Jurkat, Clone E6-1 (cell line): ENCODE measurements around the gene RTEL1.
"Not testable (repeated sequence)": the region's sequence is repeated elsewhere in the genome, so short reads cannot be mapped to it uniquely, and the experiment has no call there.

Experiments used
- DNase-seq: peaks from one replicate; pipeline ENCODE4 v3.0.0-alpha.2; 2011; ENCODE audit warnings: low read depth, low spot score
- H3K4me3 ChIP-seq: 2 replicates; pipeline ENCODE4 v1.5.1; 2011; ENCODE audit warnings: mild to moderate bottlenecking, low read length, control low read depth, moderate library complexity

The RTEL1 gene

DNA sequence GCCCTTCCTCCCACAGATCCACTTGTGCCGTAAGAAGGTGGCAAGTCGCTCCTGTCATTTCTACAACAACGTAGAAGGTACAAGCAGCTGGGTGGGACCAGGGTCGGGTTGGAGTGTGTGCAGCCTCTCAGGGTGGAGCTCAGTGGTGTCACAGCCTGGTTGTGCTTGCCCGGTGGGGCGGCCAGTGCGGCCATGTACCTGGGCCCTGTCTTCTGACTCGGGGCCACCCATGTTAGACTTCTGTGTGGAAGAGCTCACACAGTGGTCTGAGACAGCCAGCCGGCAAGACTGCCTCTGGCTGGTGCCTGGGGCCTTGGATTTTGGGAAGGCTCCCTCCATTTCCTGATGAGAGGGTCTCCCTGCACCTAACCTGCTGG, 4.7 kb downstream of the RTEL1 start:
- no peak overlapping the region for H3K4me3 ChIP-seq
- no peak for DNase-seq

GRCh38 chr20:63663332-63664066, 5.4 kb downstream of the RTEL1 start:
- no peak for DNase-seq
- H3K4me3 ChIP-seq: no peak overlapping the region

GRCh38 chr20:63664143-63664851, 6.2 kb downstream of the RTEL1 start:
- H3K4me3 ChIP-seq: no peak overlapping the region
- no peak for DNase-seq

DNA sequence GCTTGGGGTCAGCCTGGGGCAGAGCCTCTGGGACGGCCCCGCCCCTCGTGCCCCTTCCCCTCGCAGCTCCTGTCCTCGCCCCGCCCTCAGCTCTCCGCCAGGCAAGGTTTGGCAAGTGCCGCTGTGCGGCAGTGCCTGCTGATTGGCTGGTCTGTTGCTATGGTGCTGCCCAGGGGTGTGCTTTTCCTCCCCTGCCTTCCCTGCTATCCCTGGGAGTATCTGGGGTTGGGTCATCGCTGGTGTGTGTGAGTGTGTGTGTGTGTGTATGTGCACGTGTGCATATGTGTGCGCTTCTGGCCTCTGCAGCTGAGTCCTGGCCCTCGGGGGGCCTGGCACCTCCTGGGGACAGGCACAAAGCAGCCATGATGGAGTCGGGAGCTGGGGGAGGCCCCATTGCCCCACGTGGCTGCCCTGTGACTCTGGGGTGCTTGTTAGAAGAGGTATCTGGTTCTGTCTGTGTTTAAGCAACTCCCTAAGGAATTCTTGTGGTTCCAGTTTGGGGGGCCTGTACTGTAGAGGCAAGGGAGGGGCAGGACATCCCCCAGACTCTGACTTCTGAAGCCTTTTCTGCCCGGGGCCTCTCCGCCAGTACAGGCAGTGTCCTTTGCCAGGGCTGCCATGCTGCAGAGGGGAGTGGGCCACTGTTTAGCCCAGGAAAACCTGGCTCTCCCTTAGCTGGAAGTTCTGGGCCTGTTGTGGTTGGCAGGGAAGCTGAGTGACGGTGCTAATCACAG, 6.9 kb downstream of the RTEL1 start:
- no peak for DNase-seq
- no peak overlapping the region for H3K4me3 ChIP-seq

- no peak overlapping the region for H3K4me3 ChIP-seq
- no peak for DNase-seq
Observed at GRCh38 chr20:63665708-63666107, 7.6 kb downstream of the RTEL1 start.

DNA sequence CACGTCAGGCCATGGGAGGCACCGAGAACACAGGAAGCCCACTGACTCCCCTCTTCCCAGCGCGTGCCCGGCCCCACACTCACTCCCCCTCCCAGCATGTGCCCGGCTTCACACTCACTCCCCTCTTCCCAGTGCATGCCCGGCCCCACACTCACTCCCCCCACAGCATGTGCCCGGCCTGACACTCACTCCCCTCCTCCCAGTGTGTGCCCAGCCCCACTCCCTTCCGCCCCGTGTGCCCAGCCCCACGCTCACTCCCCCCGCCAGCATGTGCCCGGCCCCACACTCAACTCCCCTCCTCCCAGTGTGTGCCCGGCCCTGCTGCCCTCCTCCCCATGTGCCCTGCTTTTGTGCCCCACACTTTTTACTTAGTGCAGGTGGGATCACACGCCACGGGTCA, 9.7 kb downstream of the RTEL1 start:
- no peak overlapping the region for H3K4me3 ChIP-seq
- DNase-seq: no peak

DNA sequence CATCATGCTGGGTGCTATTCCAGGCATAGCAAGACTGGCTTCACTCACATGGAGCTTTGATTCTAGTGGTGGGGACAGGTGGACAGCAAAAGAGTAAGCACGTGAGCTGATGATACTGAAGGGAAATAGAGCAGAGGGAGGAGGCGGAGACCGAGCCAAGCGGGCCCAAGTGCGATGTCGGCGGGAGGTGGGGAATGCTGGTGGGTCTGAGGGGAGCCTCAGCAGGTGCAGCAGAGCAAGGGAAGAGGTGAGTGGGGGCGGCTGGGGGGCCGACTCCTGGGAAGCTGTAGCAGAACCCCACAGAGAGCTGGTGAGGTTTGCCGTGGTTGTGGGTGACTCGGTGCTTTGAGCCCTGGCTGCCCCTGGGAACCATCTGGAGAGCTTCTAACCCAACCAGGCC, 10.2 kb downstream of the RTEL1 start:
- DNase-seq: no peak
- no peak overlapping the region for H3K4me3 ChIP-seq

DNA sequence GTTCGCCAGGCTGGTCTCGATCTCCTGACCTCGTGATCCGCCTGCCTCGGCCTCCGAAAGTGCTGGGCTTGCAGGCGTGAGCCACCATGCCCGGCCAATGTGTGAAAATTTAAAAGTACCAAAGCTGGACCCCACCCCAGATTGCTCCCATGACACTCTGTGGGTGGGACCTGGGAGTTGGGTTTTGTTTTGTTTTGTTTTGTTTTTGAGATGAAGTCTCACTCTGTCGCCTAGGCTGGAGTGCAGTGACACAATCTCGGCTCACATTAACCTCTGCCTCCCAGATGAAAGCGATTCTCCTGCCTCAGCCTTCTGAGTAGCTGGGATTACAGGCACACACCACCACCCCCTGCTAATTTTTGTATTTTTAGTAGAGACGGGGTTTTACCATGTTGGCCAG, 13.6 kb downstream of the RTEL1 start:
- DNase-seq, H3K4me3 ChIP-seq: not testable (repeated sequence)

GRCh38 chr20:63672666-63673065, 14.6 kb downstream of the RTEL1 start:
- no peak for DNase-seq
- no peak overlapping the region for H3K4me3 ChIP-seq

GRCh38 chr20:63673951-63674350, 15.8 kb downstream of the RTEL1 start:
- DNase-seq: no peak
- no peak overlapping the region for H3K4me3 ChIP-seq

- H3K4me3 ChIP-seq: no peak overlapping the region
- no peak for DNase-seq
Observed at GRCh38 chr20:63675681-63676368, 17.7 kb downstream of the RTEL1 start.

DNA sequence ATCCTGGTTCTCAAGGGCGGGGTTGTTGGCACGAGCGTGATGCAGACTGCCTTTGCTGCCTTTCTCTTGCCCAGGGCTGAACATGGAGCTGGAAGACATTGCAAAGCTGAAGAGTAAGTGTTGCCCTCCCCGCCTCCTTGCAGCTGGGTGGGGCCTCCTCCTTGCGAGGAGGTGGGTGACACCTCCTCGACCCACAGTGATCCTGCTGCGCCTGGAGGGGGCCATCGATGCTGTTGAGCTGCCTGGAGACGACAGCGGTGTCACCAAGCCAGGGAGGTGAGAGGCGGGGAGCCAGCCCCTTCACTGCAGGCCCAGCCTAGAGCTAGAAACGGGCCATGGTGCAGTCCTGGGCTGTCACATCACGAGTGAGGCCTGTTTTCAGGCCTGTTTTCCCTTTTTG, 20.0 kb downstream of the RTEL1 start:
- no peak overlapping the region for H3K4me3 ChIP-seq
- no peak for DNase-seq

DNA sequence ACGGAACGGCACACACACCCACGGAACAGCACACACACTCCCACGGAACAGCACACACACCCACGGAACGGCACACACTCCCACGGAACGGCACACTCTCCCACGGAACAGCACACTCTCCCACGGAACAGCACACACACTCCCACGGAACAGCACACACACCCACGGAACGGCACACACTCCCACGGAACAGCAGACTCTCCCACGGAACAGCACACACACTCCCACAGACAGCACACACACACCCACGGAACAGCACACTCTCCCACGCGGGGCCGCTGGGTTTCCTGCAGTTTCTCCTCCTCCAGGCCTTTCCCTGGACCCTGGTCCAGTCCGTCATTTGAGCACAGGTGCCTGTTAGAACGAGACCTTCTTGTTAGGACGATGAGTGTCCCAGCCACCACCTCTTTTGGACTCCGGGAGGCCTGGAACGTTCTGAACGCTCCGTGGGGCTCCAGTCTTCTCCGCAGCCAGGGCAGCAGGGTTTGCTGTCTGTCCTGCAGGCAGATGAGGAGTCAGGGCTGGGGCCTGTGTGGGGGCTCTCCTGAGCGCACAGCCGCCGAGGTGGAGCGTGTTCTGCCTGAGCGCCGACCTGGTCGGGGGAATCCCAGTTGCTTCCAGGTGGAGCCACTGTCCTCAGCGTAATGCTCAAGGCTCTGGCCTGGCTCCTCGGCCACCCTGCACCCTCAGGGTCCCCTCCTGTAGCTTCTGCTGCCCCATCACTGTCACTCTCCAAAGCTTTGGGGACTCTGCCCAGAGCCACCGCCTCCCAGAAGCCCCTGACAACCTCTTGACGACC, 20.8 kb downstream of the RTEL1 start:
- DNase-seq: no peak
- H3K4me3 ChIP-seq: no peak overlapping the region

- no peak for DNase-seq
- no peak overlapping the region for H3K4me3 ChIP-seq
Observed at GRCh38 chr20:63679799-63680305, 21.7 kb downstream of the RTEL1 start.

- H3K4me3 ChIP-seq: no peak overlapping the region
- DNase-seq: no peak
Observed at GRCh38 chr20:63680427-63680826, 22.3 kb downstream of the RTEL1 start.

DNA sequence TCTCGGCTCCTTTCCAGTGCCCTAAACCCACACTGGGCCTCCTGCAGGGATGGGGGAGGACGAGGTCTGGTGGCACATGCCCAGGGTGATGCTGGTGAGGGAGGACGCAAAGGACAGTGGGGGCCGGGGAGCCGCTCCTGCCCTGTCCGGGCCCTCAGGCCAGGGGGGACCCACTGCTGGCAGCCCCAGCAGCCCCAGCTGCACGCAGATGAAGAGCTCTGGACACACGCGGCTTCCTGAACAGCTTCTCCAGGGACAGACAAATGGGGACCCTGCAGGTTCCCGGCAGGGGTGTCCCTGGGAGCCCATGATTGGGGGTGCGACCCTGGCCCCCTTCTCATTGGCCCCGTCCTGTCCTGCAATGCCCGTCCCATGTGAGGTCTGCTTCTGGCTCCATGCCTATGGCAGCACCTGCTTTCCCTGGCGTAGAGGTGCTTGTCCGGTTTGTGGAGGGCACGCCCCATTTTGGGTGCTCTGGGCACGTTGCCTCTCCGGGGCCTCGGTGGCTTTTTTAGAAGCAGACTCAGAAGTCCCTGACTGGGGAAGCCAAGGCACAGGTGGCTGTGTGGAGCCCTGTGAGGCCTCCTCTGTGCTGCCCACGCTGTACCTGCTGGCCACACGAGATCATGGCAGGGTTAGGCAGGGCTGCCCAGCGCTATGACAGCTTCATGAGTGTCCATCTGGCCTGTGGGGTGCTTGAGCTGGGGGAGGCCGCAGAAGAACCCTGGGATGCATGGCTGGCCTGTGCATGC, 22.9 kb downstream of the RTEL1 start:
- DNase-seq: no peak
- no peak overlapping the region for H3K4me3 ChIP-seq

GRCh38 chr20:63681609-63682142, 23.6 kb downstream of the RTEL1 start:
- H3K4me3 ChIP-seq: no peak overlapping the region
- no peak for DNase-seq
